ENCODE data around the gene FAM83F. TPM values are rescaled to one million over a fixed set of nuclear protein-coding genes. Genes with fewer than 3 reads are reported as not detected.
"Not testable (repeated sequence)": the region's sequence is repeated elsewhere in the genome, so short reads cannot be mapped to it uniquely, and the experiment has no call there.

FAM83F gene
- 1 to 10 TPM in 1 of 10 donors, under 1 TPM in 9; 0.08 to 1.0 (median 0.15) TPM for polyA plus RNA-seq (ENCODE audit: insufficient read length in 10 of 10)
- long read RNA-seq, donor 1: 0 reads
- long read RNA-seq, donor 2: 0 reads
- long read RNA-seq, donor 3: 0 reads
- long read RNA-seq, donor 4: 0 reads
- long read RNA-seq, donor 5: 0 reads
- long read RNA-seq, donor 6: 0 reads
- long read RNA-seq, donor 7: 0 reads
- long read RNA-seq, donor 8: 0 reads
- long read RNA-seq, donor 9: 0 reads

- DNase-seq: peak in 1 of 3 donors; percentile 54
Measured at GRCh38 chr22:39994566-39995392, at the start of gene FAM83F. Gene FAM83F, plus strand, starts transcription at chr22:39994954. Its CDS starts 89 bp downstream, at chr22:39995043.

GRCh38 chr22:39946126-39946502 lies 48.6 kb upstream of the FAM83F start:
- DNase-seq: no peak

- no peak for DNase-seq
Measured at GRCh38 chr22:39946503-39947219, 48.1 kb upstream of the FAM83F start.

- DNase-seq: no peak
Measured at GRCh38 chr22:39947220-39948216, 47.2 kb upstream of the FAM83F start.

- no peak for DNase-seq
Measured at GRCh38 chr22:39949964-39950737, 44.6 kb upstream of the FAM83F start.

- not testable (repeated sequence) for DNase-seq
Measured at GRCh38 chr22:39951603-39952293, 43.0 kb upstream of the FAM83F start.

- no peak for DNase-seq
Measured at GRCh38 chr22:39952347-39952746, 42.4 kb upstream of the FAM83F start.

GRCh38 chr22:39953101-39953500 lies 41.7 kb upstream of the FAM83F start:
- peak in 1 of 3 donors; percentile 29 for DNase-seq

- DNase-seq: peak; percentile 40 to 75 (median 74)
Measured at GRCh38 chr22:39954584-39955055, 40.1 kb upstream of the FAM83F start.

GRCh38 chr22:39955675-39956074 lies 39.1 kb upstream of the FAM83F start:
- no peak for DNase-seq

- DNase-seq: no peak
Measured at GRCh38 chr22:39956932-39957664, 37.7 kb upstream of the FAM83F start.

- DNase-seq: no peak
Measured at GRCh38 chr22:39958009-39958711, 36.6 kb upstream of the FAM83F start.

GRCh38 chr22:39958949-39959639 lies 35.7 kb upstream of the FAM83F start:
- DNase-seq: no peak

- DNase-seq: peak in 2 of 3 donors; percentile 37 to 61
Measured at GRCh38 chr22:39959640-39960447, 34.9 kb upstream of the FAM83F start, which contains the start of gene TMA7B. Gene TMA7B, plus strand, starts transcription at chr22:39960397. Its CDS starts 3,978 bp downstream, at chr22:39964375.

GRCh38 chr22:39960791-39961746 lies 33.7 kb upstream of the FAM83F start:
- peak in 2 of 3 donors; percentile 24 to 89 for DNase-seq

All from muscle of back (tissue), 13 donors.